NCI-H2081 (cell line): ENCODE data around the gene SERAC1.
A peak's percentile ranks its signal among the peaks of the same experiment; 100 is the strongest.

Source experiments
- DNase-seq, 2 experiments: peaks; one replicate each; lab custom pipeline; 2025; lab: John Stamatoyannopoulos, UW

The SERAC1 gene

DNA sequence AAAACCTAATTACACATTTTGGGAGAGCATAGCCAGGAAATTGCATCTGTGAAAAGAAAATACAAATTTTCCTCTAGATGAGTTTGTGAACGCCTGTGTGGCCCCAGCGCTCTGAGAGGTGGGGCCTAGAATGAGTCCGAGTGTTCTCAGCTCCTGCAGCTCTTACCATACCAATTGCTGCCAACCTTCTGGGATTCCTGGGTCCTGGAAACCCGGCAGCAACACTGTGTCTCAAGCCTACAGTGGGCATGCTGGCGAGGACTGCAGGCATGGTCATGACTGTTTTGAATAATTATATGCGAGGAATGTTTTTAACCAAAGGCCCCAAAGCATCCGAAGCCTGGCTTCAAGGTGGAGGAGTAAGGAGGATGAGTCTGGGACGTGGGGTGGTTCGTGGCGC is 90.4 kb downstream of the SERAC1 start:
- no peak for DNase-seq

DNA sequence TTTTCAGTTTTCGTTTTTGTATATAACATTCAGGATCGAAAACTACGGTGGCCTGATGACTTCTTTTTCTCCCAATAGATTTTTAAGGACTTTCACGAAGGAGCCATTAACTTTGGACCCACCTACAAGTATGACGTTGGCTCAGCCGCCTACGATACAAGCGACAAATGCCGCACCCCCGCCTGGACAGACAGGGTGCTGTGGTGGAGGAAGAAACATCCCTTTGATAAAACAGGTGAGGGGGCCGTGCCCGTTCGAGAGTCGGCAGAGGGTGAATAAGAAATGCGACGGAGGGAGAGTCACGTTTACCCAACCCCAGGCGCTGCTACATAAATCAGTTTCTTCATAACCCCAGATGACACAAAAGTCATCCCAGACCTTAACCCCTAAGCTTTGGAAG is 91.5 kb downstream of the SERAC1 start:
- DNase-seq, result no peak

DNA sequence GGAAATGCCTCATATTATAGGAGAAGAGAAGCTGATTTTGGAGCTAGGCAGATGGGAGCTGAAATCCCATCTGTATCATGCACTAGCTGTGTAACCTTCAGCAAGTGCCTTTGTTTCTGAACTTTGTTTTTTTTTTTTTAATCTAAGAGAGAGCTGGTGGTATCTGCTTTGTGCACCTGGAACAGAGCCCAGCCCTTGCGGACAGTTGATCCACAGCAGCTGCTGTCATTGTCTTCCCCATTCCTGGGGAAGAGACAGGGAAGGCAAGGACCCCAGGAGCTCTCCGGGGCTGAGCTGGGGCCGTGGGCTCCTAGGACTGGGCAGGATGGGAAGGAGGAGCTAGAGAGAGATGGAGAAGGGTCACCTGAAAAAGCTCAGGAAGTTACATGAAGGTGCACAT is 94.3 kb downstream of the SERAC1 start:
- peak in 1 of 2 experiments; percentile 2 for DNase-seq

DNA sequence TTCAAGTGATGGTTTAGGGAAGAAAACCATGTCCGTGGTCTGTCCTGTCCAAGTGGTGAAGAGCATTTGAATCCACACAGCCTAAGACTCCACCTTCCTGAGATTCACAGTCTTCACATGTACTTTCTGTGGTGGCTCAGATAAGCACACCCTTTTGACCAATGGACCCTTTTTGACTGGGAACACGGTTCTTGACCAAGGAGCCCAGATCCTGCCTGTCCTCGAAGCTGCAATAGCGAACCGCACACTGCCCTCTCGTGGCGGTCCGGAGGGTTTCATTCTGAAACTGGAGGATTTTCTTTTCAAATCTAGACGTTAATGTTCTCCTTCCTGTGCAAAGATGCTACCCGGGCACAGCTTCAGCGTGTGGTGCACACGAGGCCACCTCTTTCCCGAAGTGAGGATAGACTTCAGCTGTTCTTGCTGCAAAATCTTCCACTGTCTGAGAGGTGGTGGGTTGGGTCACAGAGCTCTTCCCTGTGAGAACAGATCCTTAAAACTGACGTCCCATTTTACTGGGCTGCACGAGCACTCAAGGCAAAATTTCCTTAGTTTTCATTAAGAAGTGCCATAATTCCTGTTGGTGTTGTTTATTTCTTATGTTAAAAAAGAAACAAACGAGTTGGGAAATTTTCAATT is 95.9 kb downstream of the SERAC1 start:
- peak; percentile 41 to 47 for DNase-seq

DNA sequence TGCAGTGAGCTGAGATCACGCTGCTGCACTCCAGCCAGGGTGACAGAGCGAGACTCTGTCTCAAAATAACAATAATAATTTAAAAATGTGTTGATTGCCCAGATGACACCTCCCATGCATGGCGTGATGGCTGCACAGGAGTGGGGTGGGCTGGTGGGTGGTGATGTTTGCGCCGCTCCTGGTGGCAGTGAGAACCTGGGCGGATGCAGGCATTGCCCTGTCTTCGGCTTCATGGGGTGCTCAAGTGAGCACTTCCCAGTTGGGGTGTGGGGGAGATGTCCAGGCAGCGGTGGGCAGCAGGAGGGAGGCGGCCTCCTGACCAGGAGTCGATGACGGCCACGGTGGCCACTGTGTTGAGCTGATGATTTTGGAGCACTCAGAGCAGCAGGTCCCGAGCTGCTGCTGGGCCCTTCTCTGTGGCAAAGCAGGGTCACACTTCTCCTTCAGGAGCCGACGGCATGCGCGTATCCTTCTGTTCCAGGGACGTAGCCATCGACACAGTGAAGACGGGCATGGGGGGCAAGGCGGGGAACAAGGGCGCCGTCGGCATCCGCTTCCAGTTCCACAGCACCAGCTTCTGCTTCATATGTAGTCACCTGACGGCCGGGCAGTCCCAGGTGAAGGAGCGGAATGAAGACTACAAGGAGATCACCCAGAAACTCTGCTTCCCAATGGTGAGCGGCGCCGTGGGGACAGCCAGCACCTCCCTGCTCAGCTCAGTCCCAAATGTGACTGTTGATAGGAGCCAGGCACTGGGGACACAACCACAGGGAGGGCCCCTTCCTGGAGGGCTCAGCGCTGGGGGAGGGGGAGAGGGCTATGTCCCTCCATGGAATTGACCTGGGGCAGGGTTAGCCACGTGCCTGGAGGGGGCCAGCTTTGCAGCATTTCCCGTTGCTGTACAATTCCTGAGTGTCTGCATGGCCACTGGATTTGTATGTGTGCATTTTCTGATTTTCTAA is 96.7 kb downstream of the SERAC1 start:
- DNase-seq, result no peak

DNA sequence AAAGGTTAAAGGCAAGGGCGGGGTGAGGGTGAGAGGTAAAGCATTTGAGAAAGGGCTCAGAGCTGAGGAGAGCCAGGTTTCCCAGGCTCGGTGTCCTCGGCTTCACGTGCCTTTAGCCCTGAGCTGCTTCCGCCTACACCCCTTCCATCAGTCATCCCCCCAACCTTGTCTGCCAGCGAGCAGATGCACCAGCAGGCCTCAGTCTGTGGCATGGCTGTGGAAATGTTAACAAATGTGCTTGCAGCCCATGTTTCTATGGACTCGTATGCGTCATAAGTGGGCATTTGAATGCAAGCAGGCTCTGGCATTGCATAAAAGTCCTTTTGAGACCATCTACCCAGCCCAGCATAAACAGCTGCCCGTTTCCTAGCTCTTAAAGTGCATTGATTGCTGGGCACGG is 97.5 kb downstream of the SERAC1 start:
- no peak for DNase-seq

DNA sequence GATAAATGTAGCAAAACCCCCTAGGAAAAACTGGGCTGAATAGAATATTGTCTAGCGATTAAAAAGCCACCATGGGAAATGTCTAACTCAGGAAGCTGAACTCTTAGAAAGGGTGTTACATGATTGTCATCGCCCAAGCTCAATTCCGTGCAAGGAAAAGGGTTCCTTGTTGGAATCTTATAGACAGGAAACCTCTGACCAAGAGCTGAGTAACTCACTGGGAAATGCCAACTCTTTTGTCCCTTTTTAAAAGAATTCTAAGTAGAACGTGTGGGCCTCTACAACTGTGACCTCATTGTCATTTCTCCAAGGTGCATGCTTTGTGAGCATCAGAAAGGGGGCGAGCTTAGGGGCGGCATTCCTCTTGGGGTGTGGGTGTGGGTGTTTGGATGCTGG is 98.3 kb downstream of the SERAC1 start:
- no peak for DNase-seq

DNA sequence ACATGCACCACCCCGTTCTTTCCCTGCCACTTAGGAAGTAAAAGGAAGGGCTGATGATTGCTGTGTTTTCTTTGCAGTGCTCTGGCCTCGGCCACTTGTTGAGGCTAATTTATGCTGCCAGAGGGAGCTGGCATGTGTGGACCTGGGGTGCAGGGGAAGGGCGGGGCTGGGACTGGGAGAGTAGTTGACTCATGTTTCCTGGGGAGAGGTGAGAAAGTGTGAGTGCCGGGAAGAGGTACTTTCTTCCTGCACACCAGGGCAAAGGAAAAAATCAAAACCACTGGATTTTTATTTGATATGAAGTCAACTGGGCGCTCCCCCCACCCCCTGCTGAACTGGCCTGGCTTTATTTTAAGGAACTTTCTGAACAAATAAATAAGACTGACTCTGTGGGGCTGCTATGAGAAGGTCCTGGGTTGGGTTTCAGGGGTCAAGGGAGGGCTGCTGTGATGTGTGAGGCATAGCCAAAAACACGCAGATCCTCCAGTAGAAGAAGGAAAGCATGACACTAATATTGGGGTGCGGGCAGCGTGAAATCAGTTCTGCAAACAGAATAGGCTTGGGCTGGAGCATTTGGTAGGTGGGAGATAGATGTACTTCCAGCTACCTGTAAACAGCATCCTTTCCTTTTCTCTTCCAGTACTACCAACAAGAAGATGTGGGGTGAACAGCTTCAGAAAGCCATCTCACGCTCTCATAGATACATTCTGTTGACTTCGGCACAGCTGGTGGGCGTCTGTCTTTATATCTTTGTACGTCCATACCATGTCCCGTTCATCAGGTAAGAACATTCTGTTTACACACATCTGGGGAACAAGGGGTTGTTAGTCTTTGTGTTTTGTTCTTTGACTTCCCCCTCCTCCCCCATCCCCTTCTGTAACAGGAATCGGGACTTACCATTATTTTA is 98.9 kb downstream of the SERAC1 start:
- peak in 1 of 2 experiments; percentile 1 for DNase-seq

DNA sequence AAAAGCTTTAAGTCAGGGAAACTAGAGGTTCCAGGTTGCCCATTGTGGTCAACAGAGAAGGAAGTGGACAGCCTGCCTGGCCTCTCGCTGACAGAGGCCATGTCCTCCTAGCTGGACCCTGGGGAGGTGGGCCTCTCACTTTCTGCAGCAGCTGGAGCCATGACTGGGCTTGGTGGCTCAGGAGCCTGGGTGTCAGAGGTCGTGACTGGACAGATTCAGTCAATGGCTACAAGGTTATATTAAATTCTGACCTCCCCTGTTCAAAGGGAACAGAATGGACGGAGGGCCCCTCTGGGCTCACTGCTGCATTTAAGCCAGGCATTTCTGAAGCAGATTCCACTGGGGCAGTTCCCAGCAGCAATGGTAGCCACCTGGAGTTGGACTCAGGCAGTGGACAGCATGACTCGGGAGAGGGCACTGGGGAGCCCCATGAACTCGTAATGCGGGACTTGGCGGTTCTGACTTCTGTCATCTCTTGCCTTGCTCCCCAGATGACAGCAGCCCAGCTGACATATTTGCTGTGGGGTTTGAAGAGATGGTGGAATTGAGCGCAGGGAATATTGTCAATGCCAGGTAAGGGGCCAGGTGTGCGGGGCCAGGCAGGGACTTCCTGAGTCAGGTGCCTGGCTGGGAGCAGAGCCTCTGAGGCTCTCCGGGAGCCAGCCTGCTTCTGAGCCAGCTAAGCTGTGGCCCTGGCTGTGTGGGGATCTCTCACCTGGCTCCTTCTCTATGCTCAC is 99.7 kb downstream of the SERAC1 start:
- DNase-seq, result no peak

DNA sequence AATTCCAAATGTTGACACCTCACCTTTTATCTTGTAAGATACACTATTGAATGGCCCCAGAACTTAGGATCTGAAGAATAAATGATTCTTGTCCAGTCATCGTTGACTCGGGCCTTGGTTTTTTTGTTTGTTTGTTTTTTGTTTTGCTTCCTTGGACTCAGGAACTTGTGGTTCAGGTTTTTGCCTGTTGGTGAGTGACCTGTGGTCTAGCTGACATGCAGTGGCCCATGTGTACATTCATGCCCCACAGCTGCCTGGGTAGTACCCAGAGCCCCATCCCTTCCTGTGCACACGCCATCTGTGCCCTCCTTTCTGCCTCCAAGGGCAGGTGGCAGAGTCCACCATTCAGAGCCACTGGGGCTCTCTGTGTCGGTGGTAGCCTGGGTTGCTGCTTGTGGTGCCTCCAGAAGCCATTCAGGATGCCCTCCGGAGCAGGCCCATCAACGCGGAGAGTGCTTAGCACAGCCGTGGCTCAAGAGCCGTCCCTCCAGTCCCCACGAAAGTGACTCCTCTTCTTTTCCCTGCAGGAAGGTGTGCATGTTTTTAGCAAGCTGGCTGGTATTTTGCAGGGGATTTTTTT is 100.5 kb downstream of the SERAC1 start:
- no peak for DNase-seq

DNA sequence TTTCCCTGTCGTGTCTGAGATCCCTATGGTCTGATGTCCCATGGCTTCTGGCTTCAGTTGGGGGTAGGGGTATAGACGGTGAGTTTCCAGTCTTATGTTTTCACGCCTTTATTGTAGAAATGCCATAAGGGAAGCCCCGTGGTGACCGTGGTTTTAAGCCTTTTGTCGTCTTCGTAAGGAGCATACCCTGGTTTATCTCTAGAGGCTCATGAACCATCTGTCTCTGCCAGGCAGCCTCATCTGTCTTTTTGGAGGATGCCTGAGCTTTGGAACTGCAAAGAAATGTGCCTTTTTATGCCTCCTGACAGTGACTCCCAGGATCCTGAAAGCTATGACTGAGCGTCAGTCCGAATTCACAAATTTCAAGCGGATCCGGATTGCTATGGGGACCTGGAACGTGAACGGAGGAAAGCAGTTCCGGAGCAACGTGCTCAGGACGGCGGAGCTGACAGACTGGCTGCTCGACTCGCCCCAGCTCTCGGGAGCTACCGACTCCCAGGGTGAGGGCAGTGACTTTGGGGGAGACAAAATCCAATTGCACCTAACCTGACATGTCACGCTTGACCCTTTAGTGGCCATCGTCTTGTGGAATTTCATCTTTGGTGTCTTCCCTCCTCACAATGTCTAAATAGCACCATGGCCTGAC is 101.8 kb downstream of the SERAC1 start:
- DNase-seq, result no peak

DNA sequence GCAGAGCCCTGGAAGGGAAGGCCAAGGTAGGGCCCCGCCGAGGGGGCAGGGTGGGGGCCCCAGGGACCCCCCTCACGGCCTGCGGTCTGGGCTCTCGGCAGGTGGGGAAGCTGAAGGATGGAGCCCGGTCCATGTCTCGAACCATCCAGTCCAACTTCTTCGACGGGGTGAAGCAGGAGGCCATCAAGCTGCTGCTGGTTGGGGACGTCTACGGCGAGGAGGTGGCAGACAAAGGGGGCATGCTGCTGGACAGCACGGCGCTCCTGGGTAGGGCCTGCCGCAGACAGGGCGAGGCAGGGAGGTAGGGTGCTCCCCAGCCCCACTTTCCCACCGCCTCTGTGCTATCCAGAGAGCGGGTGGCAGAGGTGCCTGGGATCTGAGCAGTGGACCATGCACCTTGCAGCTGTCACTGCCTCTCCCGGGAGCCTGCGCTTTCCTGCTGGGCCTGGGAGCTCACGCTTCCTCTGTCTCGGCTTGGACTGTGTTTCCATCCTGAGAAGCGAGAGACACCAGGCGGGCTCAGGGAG is 103.3 kb downstream of the SERAC1 start:
- no peak for DNase-seq

DNA sequence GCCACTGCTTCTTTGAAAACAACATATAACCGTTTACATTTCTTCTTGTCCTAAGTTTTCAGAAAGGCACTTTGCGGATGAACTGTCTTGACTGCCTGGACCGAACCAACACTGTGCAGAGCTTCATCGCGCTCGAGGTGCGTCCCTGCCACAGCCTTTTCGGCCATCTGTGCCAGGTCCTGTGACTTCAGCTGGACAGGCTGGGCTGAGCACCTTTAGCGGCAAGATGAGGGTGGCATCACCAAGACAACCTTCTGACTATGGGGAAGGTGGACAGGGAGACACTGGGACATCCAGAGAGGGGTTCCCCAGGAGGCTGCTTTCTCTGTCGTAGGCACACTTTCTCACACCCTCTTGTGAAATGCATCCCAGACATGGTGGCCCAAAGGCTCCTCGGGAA is 104.3 kb downstream of the SERAC1 start:
- no peak for DNase-seq

DNA sequence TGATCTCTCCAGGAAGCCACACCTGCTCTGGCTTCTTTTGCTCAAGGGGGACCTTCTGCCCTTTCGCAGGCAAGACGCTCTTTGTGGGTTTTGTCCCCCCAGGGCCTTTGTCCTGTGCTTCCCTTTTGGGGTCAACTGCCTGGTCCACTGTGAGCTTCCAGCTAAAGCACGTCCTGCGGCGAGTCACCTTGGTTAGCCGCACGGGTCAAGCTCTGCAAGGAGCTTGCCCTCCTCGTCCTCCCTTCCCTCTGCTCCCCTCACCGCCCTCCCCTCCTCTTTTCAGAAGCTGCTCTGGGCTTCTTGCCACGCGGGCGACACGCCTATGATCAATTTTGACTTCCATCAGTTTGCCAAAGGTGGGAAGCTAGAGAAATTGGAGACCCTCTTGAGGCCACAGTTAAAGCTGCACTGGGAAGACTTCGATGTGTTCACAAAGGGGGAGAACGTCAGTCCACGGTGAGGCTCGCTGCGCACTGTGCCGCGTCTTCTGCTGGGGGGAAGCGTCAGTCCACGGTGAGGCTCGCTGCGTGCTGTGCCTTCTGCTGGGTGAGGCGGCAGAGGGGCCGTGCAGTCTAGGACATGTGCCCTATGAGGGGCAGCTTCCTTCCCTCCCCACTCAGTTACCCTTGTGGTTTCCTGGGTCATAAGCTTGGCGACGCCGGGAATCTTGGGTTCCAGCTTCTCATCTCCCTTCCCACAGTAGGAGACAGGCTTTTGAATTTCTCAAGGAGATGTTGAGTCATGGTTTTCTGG is 106.2 kb downstream of the SERAC1 start:
- no peak for DNase-seq

DNA sequence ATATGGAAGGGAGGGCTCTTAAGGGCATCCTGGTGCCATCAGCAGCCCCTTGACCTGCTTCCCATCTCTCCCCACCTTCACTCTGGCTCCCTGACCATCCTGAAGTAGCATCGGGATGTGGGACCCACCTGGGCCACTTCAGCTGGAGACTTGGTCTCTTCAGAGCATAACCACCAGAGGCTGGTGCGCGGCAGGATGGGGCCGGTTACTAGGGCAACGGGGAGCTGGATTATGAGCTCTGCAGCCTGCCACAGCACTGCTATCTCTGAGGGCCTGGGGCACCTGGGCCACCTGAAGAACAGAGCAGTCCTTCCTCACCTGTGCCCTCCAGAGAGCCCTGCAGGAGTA is 106.7 kb downstream of the SERAC1 start:
- no peak for DNase-seq

DNA sequence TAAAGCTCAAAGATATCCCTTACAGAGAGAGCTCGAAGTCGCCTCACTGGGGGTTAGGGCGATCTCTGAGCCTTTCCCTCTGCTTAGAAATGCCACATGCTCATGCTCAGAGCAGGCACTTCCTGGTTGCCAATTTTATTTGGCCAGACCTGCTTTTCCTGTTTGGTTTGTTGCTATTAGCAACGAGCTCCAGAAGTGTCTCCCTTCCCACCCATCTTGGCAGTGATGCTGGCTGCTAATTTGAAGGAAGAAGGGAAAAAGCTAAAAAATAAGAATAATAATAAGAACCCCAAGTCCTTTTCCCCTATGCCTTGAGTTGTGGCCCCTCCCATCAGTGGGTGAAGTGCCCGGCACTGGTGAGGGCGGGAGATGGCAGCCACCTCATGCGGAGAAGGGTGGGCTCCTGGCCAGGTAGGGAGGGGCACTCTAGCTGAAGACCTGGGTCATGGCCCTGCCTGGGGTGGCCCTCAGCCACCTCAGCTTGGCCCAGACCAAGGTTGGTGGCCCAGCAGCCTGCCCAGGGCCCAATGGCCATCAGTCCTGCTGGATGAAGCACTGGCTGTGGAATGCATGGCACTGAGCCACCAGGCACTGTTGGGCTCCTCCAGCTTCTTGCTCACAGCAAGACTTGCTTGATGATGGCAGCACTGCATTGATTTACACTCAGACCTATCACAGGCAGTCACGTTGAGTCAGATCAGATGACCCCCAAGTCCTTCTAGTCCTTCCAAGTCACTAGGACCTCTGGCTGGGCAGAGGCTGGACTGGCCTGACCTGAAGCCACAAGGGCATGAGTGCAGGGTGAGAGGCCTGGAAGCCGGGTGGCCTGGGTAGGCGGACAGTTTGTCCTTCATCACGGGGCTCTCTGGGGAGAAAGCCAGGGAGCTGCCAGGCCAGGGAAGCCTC is 107.4 kb downstream of the SERAC1 start:
- DNase-seq, result peak; percentile 69 to 83
